Endothelial cell of umbilical vein (primary cell): ENCODE data around the gene MNT. TPM values are rescaled to one million over a fixed set of nuclear protein-coding genes. Genes with fewer than 3 reads are reported as not detected.
A peak's percentile ranks its signal among the peaks of the same experiment; 100 is the strongest.

Experiments
- BruUV-seq: library from RNA; stranded (reverse); fragments of 400-500 nt; replicated peaks from 2 replicates; lab custom pipeline; 2021; lab: Mats Ljungman, UMichigan
- CTCF ChIA-PET: fragments of 300-600, 350-600 bp; sonication (Branson Sonifier 250); formaldehyde crosslinking; loops from one replicate; lab custom pipeline; 2021; ENCODE audit warnings: antibody characterized with exemption, inconsistent platforms; lab: Charles Lee
- POLR2A ChIA-PET: fragments of 300-600, 350-600 bp; sonication (Branson Sonifier 250); formaldehyde crosslinking; loops from one replicate; lab custom pipeline; 2021; ENCODE audit warnings: antibody characterized with exemption, inconsistent platforms; lab: Charles Lee
- DNase-seq: peaks from one replicate; pipeline ENCODE4 v3.0.0-alpha.2; 2011; ENCODE audit warnings: low read depth, low spot score
- FAIRE-seq: peaks from 2 replicates; lab custom pipeline; 2011; peaks lifted over from hg19 to GRCh38; lab: Jason Lieb, UNC
- H2AFZ ChIP-seq: 2 replicates; pipeline ENCODE4 v1.6.0; 2012; ENCODE audit warnings: low read depth, low read length, control low read depth, inconsistent platforms
- H3K27ac ChIP-seq: 2 replicates; pipeline ENCODE4 v1.5.1; 2011; ENCODE audit warnings: low read depth, mild to moderate bottlenecking, control low read depth, low read length, moderate library complexity; ENCODE audit not compliant: insufficient read depth
- H3K27me3 ChIP-seq, 2 experiments: 2 replicates each; pipeline versions ENCODE4 v1.6.0 to v1.6.1; 2011; ENCODE audit warnings: low read length in 2 of 2, mixed read lengths in 1 of 2; ENCODE audit not compliant: control insufficient read depth in 2 of 2, insufficient read depth in 2 of 2
- H3K36me3 ChIP-seq, 2 experiments: 2 replicates in 1 of 2; 3 replicates in 1 of 2; pipeline ENCODE4 v1.5.1; 2011; ENCODE audit warnings: low read length in 2 of 2, mild to moderate bottlenecking in 1 of 2, moderate library complexity in 1 of 2; ENCODE audit not compliant: control insufficient read depth in 2 of 2, insufficient read depth in 2 of 2; ENCODE audit errors: extremely low read depth in 1 of 2
- H3K4me1 ChIP-seq: 3 replicates; pipeline ENCODE4 v1.5.1; 2011; ENCODE audit warnings: mild to moderate bottlenecking, low read length; ENCODE audit not compliant: control insufficient read depth, insufficient read depth; ENCODE audit errors: extremely low read depth
- H3K4me2 ChIP-seq: 2 replicates; pipeline ENCODE4 v1.6.1; 2011; ENCODE audit warnings: low read length, control low read depth, mixed read lengths; ENCODE audit not compliant: insufficient read depth
- H3K4me3 ChIP-seq, 3 experiments: fragments of 200-600 bp in 1 of 3; sonication (generic), shearing (Covaris generic) in 1 of 3; replicated peaks in 1 of 3; 2 replicates each; pipeline ENCODE4 v1.5.1; 2011 to 2016; ENCODE audit warnings: control low read depth in 3 of 3, low read length in 3 of 3, mild to moderate bottlenecking in 2 of 3, inconsistent platforms in 1 of 3, low read depth in 1 of 3, moderate library complexity in 1 of 3; ENCODE audit not compliant: insufficient read depth in 1 of 3
- H3K79me2 ChIP-seq: 2 replicates; pipeline ENCODE4 v1.6.0; 2012; ENCODE audit warnings: low read length, inconsistent platforms; ENCODE audit not compliant: control insufficient read depth, insufficient read depth
- H3K9ac ChIP-seq: replicated peaks from 2 replicates; pipeline ENCODE3; 2011; ENCODE audit warnings: low read length, control low read depth; ENCODE audit not compliant: insufficient read depth; ENCODE audit errors: extremely low read depth
- H3K9me1 ChIP-seq: replicated peaks from 3 replicates; pipeline ENCODE4 v1.6.0; 2011; ENCODE audit warnings: mild to moderate bottlenecking, low read length; ENCODE audit not compliant: control insufficient read depth, insufficient read depth; ENCODE audit errors: extremely low read depth
- H3K9me3 ChIP-seq: replicated peaks from 2 replicates; pipeline ENCODE4 v1.5.1; 2012; ENCODE audit warnings: low read length, inconsistent platforms; ENCODE audit not compliant: control insufficient read depth, insufficient read depth
- H4K20me1 ChIP-seq: replicated peaks from 2 replicates; pipeline ENCODE3; 2011; ENCODE audit warnings: mild to moderate bottlenecking, low read length; ENCODE audit not compliant: control insufficient read depth, insufficient read depth; ENCODE audit errors: extremely low read depth
- EZH2 ChIP-seq: IDR thresholded peaks from 2 replicates; pipeline ENCODE4 v1.6.1; 2012; ENCODE audit warnings: borderline replicate concordance, low read depth, mild to moderate bottlenecking, moderate library complexity, low read length, inconsistent platforms; ENCODE audit not compliant: severe bottlenecking
- FOS ChIP-seq: IDR thresholded peaks from 2 replicates; pipeline ENCODE4 v1.6.1; 2011; ENCODE audit warnings: mild to moderate bottlenecking, low read length, moderate library complexity, borderline replicate concordance; ENCODE audit not compliant: insufficient read depth
- GATA2 ChIP-seq: IDR thresholded peaks from 2 replicates; pipeline ENCODE4 v1.7.0; 2011; ENCODE audit warnings: low read depth, mild to moderate bottlenecking, moderate library complexity, mixed read lengths, low read length; ENCODE audit not compliant: insufficient read length, insufficient read depth
- JUN ChIP-seq: IDR thresholded peaks from 2 replicates; pipeline ENCODE4 v1.6.1; 2011; ENCODE audit warnings: borderline replicate concordance, low read depth; ENCODE audit not compliant: insufficient read length, insufficient read depth
- MYC ChIP-seq: IDR thresholded peaks from one replicate; pipeline ENCODE4 v1.6.1; 2011; ENCODE audit warnings: mild to moderate bottlenecking, low read depth, low read length
- POLR2A ChIP-seq: IDR thresholded peaks from 2 replicates; pipeline ENCODE4 v1.6.1; 2012; ENCODE audit warnings: low read depth, mild to moderate bottlenecking, control low read depth, low read length
- POLR2AphosphoS5 ChIP-seq: IDR thresholded peaks from 2 replicates; pipeline ENCODE4 v1.6.1; 2012; ENCODE audit warnings: low read depth, mild to moderate bottlenecking, control low read depth, low read length, moderate library complexity; ENCODE audit not compliant: insufficient read depth
- dilution Hi-C: fragments of 300-500 bp; cut with MboI; formaldehyde crosslinking; loops from one replicate; pipeline ENCODE4 v1.15.0; 2019; ENCODE audit warnings: low sequenced_read_pairs; ENCODE audit not compliant: extremely low pct_ligation_motif_present
- intact Hi-C: fragments of 100-400 bp; cut with micrococcal nuclease; formaldehyde crosslinking; loops from one replicate; pipeline ENCODE4 v1.10.0; 2022
- polyA plus RNA-seq, 4 experiments: library from polyadenylated mRNA; depleted of rRNA in 3 of 4; stranded (reverse) in 3 of 4; unstranded in 1 of 4; fragments of >200 nt; gene quantifications; 2 replicates each; pipeline versions ENCODE4 v1.2.1 to v1.2.3, GENCODE V29; 2011 to 2012; ENCODE audit warnings: missing spikeins in 1 of 4
- total RNA-seq: library from RNA; stranded (reverse); gene quantifications from 2 replicates; pipeline ENCODE4 v1.2.3, GENCODE V29; 2021
- TF ChIP-seq, protein P1 (sequence below), 2 donors: IDR thresholded peaks; 1 replicate in 1 of 2; 2 replicates in 1 of 2; pipeline ENCODE4 v1.5.1; 2011; ENCODE audit warnings: low read length in 2 of 2, mild to moderate bottlenecking in 2 of 2, moderate library complexity in 2 of 2, control low read depth in 1 of 2, inconsistent platforms in 1 of 2, low read depth in 1 of 2; ENCODE audit not compliant: insufficient read depth in 1 of 2; ENCODE audit errors: extremely low read depth in 1 of 2
- TF ChIP-seq, protein P2 (sequence below): IDR thresholded peaks from 2 replicates; pipeline ENCODE4 v1.6.1; 2011; ENCODE audit not compliant: insufficient read depth, insufficient read length

Gene MNT
- total and polyA plus RNA-seq, 2 donors (not counting 3 experiments of a cell fraction or from before 2014, with no cell fraction given) = 4.1 to 21.6 TPM

DNA sequence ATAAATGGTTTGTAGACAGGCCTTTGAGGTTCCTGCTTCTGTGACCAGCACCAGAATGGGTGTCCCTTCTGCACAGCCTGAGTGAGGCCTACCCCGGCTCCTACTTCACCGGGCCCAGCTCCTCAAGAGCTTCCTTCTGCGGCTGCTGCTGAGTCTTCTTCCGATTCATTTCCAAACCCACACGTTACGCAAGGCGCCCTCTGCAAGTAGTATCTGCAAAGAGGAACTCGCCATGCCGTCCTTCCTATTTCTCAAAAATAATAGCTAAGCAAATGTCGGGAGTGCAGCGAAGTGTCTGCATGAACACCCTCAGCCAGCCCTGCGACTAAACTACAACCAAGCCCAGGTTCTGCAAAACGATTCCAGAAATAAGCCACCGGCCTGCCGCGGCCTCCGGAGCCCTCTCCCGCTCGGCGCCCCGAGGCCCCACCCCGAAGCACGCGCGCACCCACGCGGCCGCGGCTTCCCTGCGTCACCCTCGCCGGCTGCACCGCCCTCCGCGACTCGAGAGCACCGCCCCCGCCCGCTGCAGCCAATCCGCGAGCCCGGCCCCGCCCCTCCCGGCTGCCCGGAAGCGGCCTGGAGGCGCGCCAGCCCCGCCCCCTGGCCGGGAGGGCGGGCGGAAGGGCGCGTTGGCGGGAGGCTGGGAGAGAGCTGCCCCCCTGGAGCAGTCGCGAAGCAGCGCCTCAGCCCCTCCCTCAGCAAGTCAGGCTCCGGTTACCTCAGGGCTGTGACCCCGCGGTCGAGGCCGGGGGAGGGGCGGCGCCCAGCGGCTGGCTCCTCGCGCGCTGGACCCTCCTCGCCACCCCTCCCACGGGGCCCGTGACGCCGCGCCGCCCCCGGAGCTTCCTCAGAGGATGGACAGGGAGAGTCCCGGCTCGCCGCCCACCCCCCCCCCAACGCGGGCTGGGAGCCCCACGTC, 8.3 kb downstream of the MNT start:
- H3K4me3 ChIP-seq = peak overlapping the region; percentile 3 to 76 (median 52)
- DNase-seq = peak; percentile 95
- intact Hi-C loops = loop anchor here (1.0 to 5.0 kb wide), 2 partner anchors 9 to 675 kb away; partner anchors contain the start of gene MNT
- H3K36me3 ChIP-seq = no peaks in the 10 kb centered on the region
- H3K79me2 ChIP-seq = peaks cover 13% of the 10 kb centered on the region
- H3K4me1 ChIP-seq = peaks cover 34% of the 10 kb centered on the region
- peak overlapping the region; percentile 75 for H3K4me2 ChIP-seq
- CTCF ChIA-PET = interaction anchor here (0.8 to 4.8 kb wide), 9 partner anchors 9 to 23 kb away, joined by 3 to 58 read pairs (median 5); no protein-coding TSS in a partner anchor
- H3K27ac ChIP-seq = peak overlapping the region; percentile 92
- peak overlapping the region; percentile 91 for H3K9ac ChIP-seq
- no peaks in the 10 kb centered on the region for H3K9me1 ChIP-seq
- TF ChIP-seq JUN = no peak
- TF ChIP-seq EZH2 = no peak
- TF ChIP-seq, protein P1, sequence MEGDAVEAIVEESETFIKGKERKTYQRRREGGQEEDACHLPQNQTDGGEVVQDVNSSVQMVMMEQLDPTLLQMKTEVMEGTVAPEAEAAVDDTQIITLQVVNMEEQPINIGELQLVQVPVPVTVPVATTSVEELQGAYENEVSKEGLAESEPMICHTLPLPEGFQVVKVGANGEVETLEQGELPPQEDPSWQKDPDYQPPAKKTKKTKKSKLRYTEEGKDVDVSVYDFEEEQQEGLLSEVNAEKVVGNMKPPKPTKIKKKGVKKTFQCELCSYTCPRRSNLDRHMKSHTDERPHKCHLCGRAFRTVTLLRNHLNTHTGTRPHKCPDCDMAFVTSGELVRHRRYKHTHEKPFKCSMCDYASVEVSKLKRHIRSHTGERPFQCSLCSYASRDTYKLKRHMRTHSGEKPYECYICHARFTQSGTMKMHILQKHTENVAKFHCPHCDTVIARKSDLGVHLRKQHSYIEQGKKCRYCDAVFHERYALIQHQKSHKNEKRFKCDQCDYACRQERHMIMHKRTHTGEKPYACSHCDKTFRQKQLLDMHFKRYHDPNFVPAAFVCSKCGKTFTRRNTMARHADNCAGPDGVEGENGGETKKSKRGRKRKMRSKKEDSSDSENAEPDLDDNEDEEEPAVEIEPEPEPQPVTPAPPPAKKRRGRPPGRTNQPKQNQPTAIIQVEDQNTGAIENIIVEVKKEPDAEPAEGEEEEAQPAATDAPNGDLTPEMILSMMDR (IDR thresholded peaks at IDR 0.05; ENCODE audit: extremely low read depth in 1 of 2, insufficient read depth in 1 of 2, low read depth in 1 of 2, low read length in 2 of 2) = no peak
- peak; percentile 63 for TF ChIP-seq POLR2A
- TF ChIP-seq MYC = no peak
- no peak for TF ChIP-seq FOS
- TF ChIP-seq GATA2 = no peak
- TF ChIP-seq, protein P2, sequence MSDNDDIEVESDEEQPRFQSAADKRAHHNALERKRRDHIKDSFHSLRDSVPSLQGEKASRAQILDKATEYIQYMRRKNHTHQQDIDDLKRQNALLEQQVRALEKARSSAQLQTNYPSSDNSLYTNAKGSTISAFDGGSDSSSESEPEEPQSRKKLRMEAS = peak; percentile 28
- peak; percentile 92 for TF ChIP-seq POLR2AphosphoS5
- H4K20me1 ChIP-seq = no peaks in the 10 kb centered on the region
- peak; percentile 91 for FAIRE-seq
- H3K9me3 ChIP-seq = no peaks in the 10 kb centered on the region
- H3K27me3 ChIP-seq = no peaks in the 10 kb centered on the region
- dilution Hi-C loops = no loop called here
- BruUV-seq = no TSS peak
- POLR2A ChIA-PET = interaction anchor here (1.4 kb wide), 1 partner anchor 9 kb away, joined by 10 read pairs; no protein-coding TSS in a partner anchor
- peak overlapping the region; percentile 58 for H2AFZ ChIP-seq
